Naive thymus-derived CD4-positive, alpha-beta T cell (primary cell): Measurements from ENCODE around the gene DCHS1. TPM values are rescaled to one million over a fixed set of nuclear protein-coding genes. Genes with fewer than 3 reads are reported as not detected.

Experiments
- ATAC-seq: fragments of 150-1000 bp; cut with Tn5 transposase; 2 replicates; pipeline ENCODE4 v1.10.0; 2021; ENCODE audit warnings: mild to moderate bottlenecking, moderate library complexity
- CTCF ChIA-PET: fragments of 350-600 bp; sonication (Branson Sonifier 250); formaldehyde crosslinking; loops from one replicate; lab custom pipeline; 2021; ENCODE audit warnings: antibody characterized with exemption; lab: Charles Lee
- POLR2A ChIA-PET: fragments of 350-600 bp; sonication (Branson Sonifier 250); formaldehyde crosslinking; loops from one replicate; lab custom pipeline; 2021; ENCODE audit warnings: antibody characterized with exemption, inconsistent platforms; lab: Charles Lee
- DNase-seq, 9 donors: peaks; one replicate each; pipeline versions ENCODE4 v3.0.0 to v3.0.0-alpha.2; 2020 to 2022; ENCODE audit warnings: mixed read lengths in 1 of 9
- H3K27ac ChIP-seq: one replicate; pipeline ENCODE4 v1.7.0; 2013; ENCODE audit warnings: mild to moderate bottlenecking, low read depth, low read length, moderate library complexity
- H3K27me3 ChIP-seq, 2 donors: one replicate each; pipeline ENCODE4 v1.7.0; 2013; ENCODE audit warnings: low read length in 2 of 2, mild to moderate bottlenecking in 2 of 2, moderate library complexity in 2 of 2; ENCODE audit not compliant: control insufficient read depth in 2 of 2, insufficient read depth in 2 of 2
- H3K36me3 ChIP-seq, 3 experiments: 1 replicate in 2 of 3; 2 replicates in 1 of 3; pipeline ENCODE4 v1.7.0; 2013; ENCODE audit warnings: low read length in 3 of 3, mild to moderate bottlenecking in 3 of 3, moderate library complexity in 1 of 3; ENCODE audit not compliant: insufficient read depth in 3 of 3, control insufficient read depth in 2 of 3
- H3K4me1 ChIP-seq, 2 donors: one replicate each; pipeline ENCODE4 v1.7.0; 2013; ENCODE audit warnings: low read length in 2 of 2, mild to moderate bottlenecking in 2 of 2, moderate library complexity in 1 of 2; ENCODE audit not compliant: control insufficient read depth in 2 of 2, insufficient read depth in 2 of 2
- H3K4me3 ChIP-seq: 2 replicates; pipeline ENCODE4 v1.7.0; 2013; ENCODE audit warnings: mild to moderate bottlenecking, low read length
- H3K9me3 ChIP-seq, 3 experiments: 1 replicate in 2 of 3; 2 replicates in 1 of 3; pipeline ENCODE4 v1.7.0; 2013; ENCODE audit warnings: low read length in 3 of 3; ENCODE audit not compliant: control insufficient read depth in 2 of 3
- H3K27ac Mint-ChIP-seq, 9 donors: one replicate each; pipeline ENCODE4 v1.8.0; 2020 to 2022; ENCODE audit warnings: mixed read lengths in 9 of 9, mild to moderate bottlenecking in 8 of 9, moderate library complexity in 5 of 9, inconsistent platforms in 2 of 9
- H3K27me3 Mint-ChIP-seq, 5 donors: one replicate each; pipeline ENCODE4 v1.8.0; 2021 to 2022; ENCODE audit warnings: mixed read lengths in 5 of 5, mild to moderate bottlenecking in 1 of 5
- H3K36me3 Mint-ChIP-seq, 5 donors: one replicate each; pipeline ENCODE4 v1.8.0; 2020 to 2022; ENCODE audit warnings: mixed read lengths in 5 of 5, mild to moderate bottlenecking in 3 of 5, inconsistent platforms in 1 of 5
- H3K4me1 Mint-ChIP-seq, 7 donors: one replicate each; pipeline ENCODE4 v1.8.0; 2020 to 2022; ENCODE audit warnings: mixed read lengths in 7 of 7, mild to moderate bottlenecking in 3 of 7, inconsistent platforms in 1 of 7
- H3K4me3 Mint-ChIP-seq, 10 donors: one replicate each; pipeline ENCODE4 v1.8.0; 2020 to 2022; ENCODE audit warnings: mild to moderate bottlenecking in 10 of 10, mixed read lengths in 10 of 10, moderate library complexity in 6 of 10, inconsistent platforms in 2 of 10
- H3K9me3 Mint-ChIP-seq, 11 donors: one replicate each; pipeline ENCODE4 v1.8.0; 2020 to 2022; ENCODE audit warnings: mixed read lengths in 11 of 11, mild to moderate bottlenecking in 4 of 11, inconsistent platforms in 1 of 11, moderate library complexity in 1 of 11
- intact Hi-C, 2 donors: fragments of 100-400 bp; cut with micrococcal nuclease; formaldehyde crosslinking; loops; one replicate each; pipeline ENCODE4 v1.15.1; 2023
- polyA plus RNA-seq, 2 donors: library from polyadenylated mRNA; unstranded; fragments of 300-500 nt; fragmentation: Illumina TruSeq; gene quantifications; one replicate each; pipeline ENCODE4 v1.2.3, GENCODE V29; 2021
- total RNA-seq, 6 experiments: library from RNA in 5 of 6; stranded (reverse) in 5 of 6; gene quantifications; 1 replicate in 5 of 6; 2 replicates in 1 of 6; pipeline ENCODE4 v1.2.3 and lab custom pipeline; 2021 to 2026

The DCHS1 gene
- total and polyA plus RNA-seq, 7 experiments from 2014 or later, result 0.48 to 12.5 (median 9.7) TPM

DNA sequence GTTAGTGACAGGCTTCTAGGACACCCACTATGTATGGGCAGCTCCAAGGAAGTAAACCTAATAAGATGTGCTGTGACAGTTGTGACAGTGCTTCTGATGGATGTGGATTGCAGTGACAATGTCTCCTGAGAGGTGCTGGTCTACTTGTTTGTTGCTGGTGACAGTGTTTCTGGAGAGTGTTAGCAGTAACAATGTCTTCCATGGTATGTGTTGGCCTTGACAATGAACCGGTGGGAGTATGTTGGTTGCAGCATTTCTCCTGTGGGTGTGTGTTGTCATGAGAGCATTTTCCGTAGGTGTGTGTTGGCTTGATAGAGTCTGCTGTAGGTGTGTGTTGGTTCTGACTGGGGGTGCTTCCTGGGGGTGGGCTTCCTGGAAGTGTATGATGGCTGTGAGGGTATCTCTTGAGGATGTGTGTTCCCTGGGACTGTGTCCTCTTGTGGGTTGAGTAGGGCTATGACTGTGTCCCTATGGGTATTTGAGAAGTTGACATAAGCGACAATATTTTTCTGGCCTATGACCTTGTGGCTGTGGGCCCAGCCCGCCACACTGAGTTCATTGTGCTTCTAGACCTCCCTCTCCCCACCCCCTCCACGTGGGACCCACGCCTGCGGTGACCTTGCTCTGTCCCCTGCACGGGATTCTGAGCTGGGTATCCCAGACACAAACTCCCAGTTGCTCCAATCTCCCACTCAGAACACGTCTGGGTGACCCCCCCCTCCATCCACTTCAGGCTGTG is 1.2 kb downstream of the DCHS1 start:
- peaks cover 5 to 11% (median 7%) of the 10 kb centered on the region in 7 donors for H3K4me1 Mint-ChIP-seq
- Histone ChIP-seq H3K27ac (peak overlapping the region; percentile 66), H3K27me3 (no peaks in the 10 kb centered on the region), H3K4me3 (peak overlapping the region; percentile 52), H3K4me1 (peaks cover 0 to 26% of the 10 kb centered on the region in 2 donors), H3K36me3 (no peaks in the 10 kb centered on the region), H3K9me3 (no peaks in the 10 kb centered on the region)
- ATAC-seq (peak; percentile 25), DNase-seq (peak in 1 of 9 donors; percentile 15)
- H3K36me3 Mint-ChIP-seq, result peaks cover 0 to 3% (median 0%) of the 10 kb centered on the region in 5 donors
- ChIA-PET CTCF (interaction anchor here (0.7 to 1.2 kb wide), 3 partner anchors 13 to 173 kb away, joined by 3 read pairs; partner anchors contain the start of gene ARFIP2), POLR2A (interaction anchor here (0.6 to 2.7 kb wide), 14 partner anchors 8 to 44 kb away, joined by 3 to 8 read pairs (median 4); partner anchors contain the start of genes MRPL17 and TPP1)
- H3K9me3 Mint-ChIP-seq, result no peaks in the 10 kb centered on the region
- H3K4me3 Mint-ChIP-seq, result no peak overlapping the region
- H3K27me3 Mint-ChIP-seq, result peaks cover 0 to 16% (median 0%) of the 10 kb centered on the region in 5 donors
- H3K27ac Mint-ChIP-seq, result no peak overlapping the region
- intact Hi-C loops, result loop anchor here (1.0 to 5.0 kb wide), 5 partner anchors 7 to 42 kb away; partner anchors contain the start of genes TPP1 (in 2 of the 2), MRPL17 (in 1 of the 2) and TAF10 (in 1 of the 2)

- H3K4me3 ChIP-seq, result no peak overlapping the region
- POLR2A ChIA-PET, result interaction anchor here (0.6 to 2.7 kb wide), 12 partner anchors 9 to 43 kb away, joined by 3 to 8 read pairs (median 4); partner anchors contain the start of genes MRPL17 and TPP1
- peaks cover 0 to 3% (median 0%) of the 10 kb centered on the region in 5 donors for H3K36me3 Mint-ChIP-seq
- DNase-seq (no peak), ATAC-seq (no peak)
- no peaks in the 10 kb centered on the region for H3K9me3 Mint-ChIP-seq
- H3K36me3 ChIP-seq, result no peaks in the 10 kb centered on the region
- H3K4me1 Mint-ChIP-seq, result peaks cover 5 to 11% (median 7%) of the 10 kb centered on the region in 7 donors
- no peaks in the 10 kb centered on the region for H3K27me3 ChIP-seq
- CTCF ChIA-PET, result interaction anchor here (1.0 to 1.2 kb wide), 2 partner anchors 14 to 49 kb away, joined by 3 read pairs; no protein-coding TSS in a partner anchor
- H3K4me1 ChIP-seq, result peaks cover 0 to 26% of the 10 kb centered on the region in 2 donors
- H3K27ac Mint-ChIP-seq, result no peak overlapping the region
- peak overlapping the region; percentile 17 for H3K27ac ChIP-seq
- peaks cover 0 to 16% (median 0%) of the 10 kb centered on the region in 5 donors for H3K27me3 Mint-ChIP-seq
- no peak overlapping the region for H3K4me3 Mint-ChIP-seq
- no peaks in the 10 kb centered on the region for H3K9me3 ChIP-seq
- intact Hi-C loops, result loop anchor here (1.0 to 5.0 kb wide), 4 partner anchors 13 to 41 kb away; partner anchors contain the start of genes MRPL17 (in 1 of the 2), TAF10 (in 1 of the 2) and TPP1 (in 1 of the 2)
Observed at GRCh38 chr11:6653656-6654055, 2.0 kb downstream of the DCHS1 start.

- Histone ChIP-seq H3K4me3 (no peak overlapping the region), H3K36me3 (no peaks in the 10 kb centered on the region), H3K27me3 (no peaks in the 10 kb centered on the region), H3K9me3 (no peaks in the 10 kb centered on the region), H3K4me1 (peaks cover 0 to 31% of the 10 kb centered on the region in 2 donors), H3K27ac (peak overlapping the region; percentile 22)
- intact Hi-C loops, result loop anchor here in 1 of 2 donors (2.0 to 5.0 kb wide), 2 partner anchors 14 to 36 kb away; partner anchors contain the start of gene TPP1
- DNase-seq (no peak), ATAC-seq (no peak)
- Mint-ChIP-seq H3K27ac (no peak overlapping the region), H3K4me3 (no peak overlapping the region), H3K4me1 (peaks cover 5 to 11% (median 7%) of the 10 kb centered on the region in 7 donors), H3K36me3 (peaks cover 0 to 3% (median 0%) of the 10 kb centered on the region in 5 donors), H3K9me3 (no peaks in the 10 kb centered on the region), H3K27me3 (peaks cover 0 to 16% (median 0%) of the 10 kb centered on the region in 5 donors)
- ChIA-PET CTCF (no interaction called here), POLR2A (interaction anchor here (1.2 to 2.7 kb wide), 7 partner anchors 11 to 40 kb away, joined by 4 to 8 read pairs (median 6); partner anchors contain the start of gene MRPL17)
Observed at GRCh38 chr11:6653097-6653496, 2.5 kb downstream of the DCHS1 start.

GRCh38 chr11:6652182-6652581 is 3.4 kb downstream of the DCHS1 start:
- ATAC-seq (no peak), DNase-seq (no peak)
- ChIA-PET CTCF (interaction anchor here (1.0 kb wide), 1 partner anchor 16 kb away, joined by 4 read pairs; no protein-coding TSS in a partner anchor), POLR2A (interaction anchor here (0.9 to 2.7 kb wide), 8 partner anchors 10 to 49 kb away, joined by 3 to 9 read pairs (median 4); partner anchors contain the start of genes MRPL17 and TPP1)
- Mint-ChIP-seq H3K27me3 (peaks cover 0 to 14% (median 0%) of the 10 kb centered on the region in 5 donors), H3K36me3 (peaks cover 0 to 3% (median 0%) of the 10 kb centered on the region in 5 donors), H3K4me1 (peaks cover 5 to 11% (median 7%) of the 10 kb centered on the region in 7 donors), H3K4me3 (no peak overlapping the region), H3K9me3 (no peaks in the 10 kb centered on the region), H3K27ac (no peak overlapping the region)
- Histone ChIP-seq H3K9me3 (no peaks in the 10 kb centered on the region), H3K27ac (peak overlapping the region; percentile 38), H3K4me1 (peaks cover 4 to 40% of the 10 kb centered on the region in 2 donors), H3K4me3 (no peak overlapping the region), H3K27me3 (no peaks in the 10 kb centered on the region), H3K36me3 (no peaks in the 10 kb centered on the region)
- intact Hi-C loops, result loop anchor here in 1 of 2 donors (2.0 to 5.0 kb wide), 2 partner anchors 15 to 35 kb away; partner anchors contain the start of gene TPP1

DNA sequence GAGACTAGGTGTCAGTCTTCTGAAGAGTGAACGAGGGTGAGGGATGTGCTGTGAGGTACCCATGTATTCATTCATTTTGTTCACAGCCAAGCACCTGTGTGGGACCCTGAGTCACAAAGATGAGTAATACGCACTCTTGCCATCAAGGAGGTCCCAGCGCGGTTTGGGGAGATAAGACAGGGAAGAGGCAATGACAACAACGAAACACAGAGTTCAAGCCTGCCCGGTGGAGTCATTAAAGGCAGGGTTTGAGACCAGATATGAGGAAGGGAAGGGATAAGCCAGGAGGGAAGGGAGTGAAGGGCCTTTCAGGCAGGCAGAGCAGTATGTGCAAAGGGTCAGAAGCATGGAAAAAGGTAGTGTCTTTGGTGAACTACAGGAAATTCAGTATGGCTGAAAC is 4.6 kb downstream of the DCHS1 start:
- peaks cover 0 to 2% (median under 1%) of the 10 kb centered on the region in 7 donors for H3K4me1 Mint-ChIP-seq
- Histone ChIP-seq H3K4me3 (no peak overlapping the region), H3K36me3 (no peaks in the 10 kb centered on the region), H3K27ac (no peak overlapping the region), H3K27me3 (no peaks in the 10 kb centered on the region), H3K9me3 (no peaks in the 10 kb centered on the region), H3K4me1 (peaks cover 16 to 48% of the 10 kb centered on the region in 2 donors)
- ATAC-seq, result no peak
- H3K27me3 Mint-ChIP-seq, result peaks cover 0 to 2% (median 0%) of the 10 kb centered on the region in 5 donors
- no peak overlapping the region for H3K27ac Mint-ChIP-seq
- H3K4me3 Mint-ChIP-seq, result no peak overlapping the region
- intact Hi-C loops, result loop anchor here in 1 of 2 donors (5.0 kb wide), 1 partner anchor 34 kb away; the partner anchor contains the start of gene TPP1
- peaks cover 0 to 1% (median 0%) of the 10 kb centered on the region in 5 donors for H3K36me3 Mint-ChIP-seq
- POLR2A ChIA-PET, result interaction anchor here (0.9 to 6.0 kb wide), 5 partner anchors 8 to 39 kb away, joined by 3 to 57 read pairs (median 9); partner anchors contain the start of genes TAF10 and TPP1
- CTCF ChIA-PET, result no interaction called here
- no peaks in the 10 kb centered on the region for H3K9me3 Mint-ChIP-seq
- no peak for DNase-seq

GRCh38 chr11:6650104-6650503 is 5.5 kb downstream of the DCHS1 start:
- H3K36me3 Mint-ChIP-seq, result no peaks in the 10 kb centered on the region

More at GRCh38 chr11:6650104-6650503, 5.5 kb downstream of the DCHS1 start:
- Mint-ChIP-seq H3K9me3 (no peaks in the 10 kb centered on the region), H3K27me3 (no peaks in the 10 kb centered on the region), H3K4me1 (no peaks in the 10 kb centered on the region), H3K27ac (no peak overlapping the region), H3K4me3 (no peak overlapping the region)
- no peaks in the 10 kb centered on the region for H3K36me3 ChIP-seq
- intact Hi-C loops, result loop anchor here in 1 of 2 donors (5.0 kb wide), 1 partner anchor 33 kb away; the partner anchor contains the start of gene TPP1
- DNase-seq, result no peak
- H3K9me3 ChIP-seq, result no peaks in the 10 kb centered on the region
- no peak overlapping the region for H3K27ac ChIP-seq
- POLR2A ChIA-PET, result interaction anchor here (0.8 to 6.0 kb wide), 9 partner anchors 9 to 250 kb away, joined by 3 to 57 read pairs (median 7); partner anchors contain the start of genes TAF10 and TPP1
- no peaks in the 10 kb centered on the region for H3K27me3 ChIP-seq
- peaks cover 21 to 56% of the 10 kb centered on the region in 2 donors for H3K4me1 ChIP-seq
- H3K4me3 ChIP-seq, result no peak overlapping the region
- no peak for ATAC-seq
- CTCF ChIA-PET, result interaction anchor here (0.6 to 1.0 kb wide), 2 partner anchors 12 to 29 kb away, joined by 3 to 4 read pairs; no protein-coding TSS in a partner anchor
